HFFc6 (cell line): ENCODE results near the gene TSSK1B. TPM values are rescaled to one million over a fixed set of nuclear protein-coding genes. Genes with fewer than 3 reads are reported as not detected.

ENCODE experiments used
- DNase-seq: peaks from one replicate; pipeline ENCODE4 v3.0.0-alpha.2; 2018
- H3K27ac Mint-ChIP-seq: 2 replicates; pipeline ENCODE4 v1.8.0; 2020; ENCODE audit warnings: mild to moderate bottlenecking, mixed read lengths
- H3K27me3 Mint-ChIP-seq: 2 replicates; pipeline ENCODE4 v1.8.0; 2021; ENCODE audit warnings: mild to moderate bottlenecking, moderate library complexity, mixed read lengths; ENCODE audit not compliant: insufficient read depth
- H3K36me3 Mint-ChIP-seq: 2 replicates; pipeline ENCODE4 v1.8.0; 2021; ENCODE audit warnings: low read depth, mixed read lengths
- H3K4me1 Mint-ChIP-seq: 2 replicates; pipeline ENCODE4 v1.8.0; 2020; ENCODE audit warnings: low read depth, mixed read lengths
- H3K4me3 Mint-ChIP-seq: 2 replicates; pipeline ENCODE4 v1.8.0; 2020; ENCODE audit warnings: mild to moderate bottlenecking, moderate library complexity, mixed read lengths
- H3K9me3 Mint-ChIP-seq: 2 replicates; pipeline ENCODE4 v1.8.0; 2020; ENCODE audit warnings: mild to moderate bottlenecking, mixed read lengths
- total RNA-seq, 6 experiments: library from RNA; stranded (reverse); fragmentation: NEBNext Ultra II Directional; extraction: Animal tissue kit (Norgen Biotek cat#: 25700); gene quantifications; 2 replicates in 1 of 6; 3 replicates in 5 of 6; pipeline ENCODE4 v1.2.3, GENCODE V29; 2021
- TF ChIP-seq, protein P1 (sequence below): fragments of 200-600 bp; sonication (generic); IDR thresholded peaks from 2 replicates; pipeline ENCODE4 v1.5.0; 2021; ENCODE audit warnings: antibody characterized with exemption, mild to moderate bottlenecking

The TSSK1B gene
- total RNA-seq, 6 experiments from 2014 or later = not detected

GRCh38 chr5:113452941-113453340 lies 18.2 kb upstream of the TSSK1B start:
- no peak for DNase-seq
- Mint-ChIP-seq H3K9me3 (no peaks in the 10 kb centered on the region), H3K36me3 (no peaks in the 10 kb centered on the region), H3K27me3 (no peaks in the 10 kb centered on the region; the same call in none of the 2 replicates), H3K4me3 (no peak overlapping the region), H3K27ac (no peak overlapping the region), H3K4me1 (no peaks in the 10 kb centered on the region)
- TF ChIP-seq, protein P1, sequence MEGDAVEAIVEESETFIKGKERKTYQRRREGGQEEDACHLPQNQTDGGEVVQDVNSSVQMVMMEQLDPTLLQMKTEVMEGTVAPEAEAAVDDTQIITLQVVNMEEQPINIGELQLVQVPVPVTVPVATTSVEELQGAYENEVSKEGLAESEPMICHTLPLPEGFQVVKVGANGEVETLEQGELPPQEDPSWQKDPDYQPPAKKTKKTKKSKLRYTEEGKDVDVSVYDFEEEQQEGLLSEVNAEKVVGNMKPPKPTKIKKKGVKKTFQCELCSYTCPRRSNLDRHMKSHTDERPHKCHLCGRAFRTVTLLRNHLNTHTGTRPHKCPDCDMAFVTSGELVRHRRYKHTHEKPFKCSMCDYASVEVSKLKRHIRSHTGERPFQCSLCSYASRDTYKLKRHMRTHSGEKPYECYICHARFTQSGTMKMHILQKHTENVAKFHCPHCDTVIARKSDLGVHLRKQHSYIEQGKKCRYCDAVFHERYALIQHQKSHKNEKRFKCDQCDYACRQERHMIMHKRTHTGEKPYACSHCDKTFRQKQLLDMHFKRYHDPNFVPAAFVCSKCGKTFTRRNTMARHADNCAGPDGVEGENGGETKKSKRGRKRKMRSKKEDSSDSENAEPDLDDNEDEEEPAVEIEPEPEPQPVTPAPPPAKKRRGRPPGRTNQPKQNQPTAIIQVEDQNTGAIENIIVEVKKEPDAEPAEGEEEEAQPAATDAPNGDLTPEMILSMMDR = no peak

DNA sequence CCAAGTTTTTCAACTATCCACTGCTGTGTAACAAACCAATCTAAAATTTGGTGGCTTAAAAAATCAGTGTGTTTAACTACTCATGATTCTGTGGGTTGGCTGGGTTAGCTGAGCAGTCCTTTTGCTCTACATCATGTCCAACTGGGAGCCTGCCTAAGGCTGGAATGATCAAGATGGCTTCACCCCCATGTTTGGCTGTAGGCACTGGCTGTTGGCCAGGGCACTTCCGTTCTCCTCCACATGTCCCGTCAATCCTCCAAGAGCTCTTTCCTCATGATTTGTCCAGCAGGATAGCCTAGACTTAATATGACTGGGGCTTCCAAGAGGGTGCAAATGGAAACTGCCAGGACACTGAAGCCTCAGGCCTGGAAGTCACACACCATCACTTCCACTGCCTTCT lies 17.0 kb upstream of the TSSK1B start:
- Mint-ChIP-seq H3K27ac (no peak overlapping the region), H3K36me3 (no peaks in the 10 kb centered on the region), H3K4me1 (no peaks in the 10 kb centered on the region), H3K27me3 (no peaks in the 10 kb centered on the region; the same call in none of the 2 replicates), H3K4me3 (no peak overlapping the region), H3K9me3 (no peaks in the 10 kb centered on the region)
- TF ChIP-seq, protein P1 = no peak
- DNase-seq = no peak

DNA sequence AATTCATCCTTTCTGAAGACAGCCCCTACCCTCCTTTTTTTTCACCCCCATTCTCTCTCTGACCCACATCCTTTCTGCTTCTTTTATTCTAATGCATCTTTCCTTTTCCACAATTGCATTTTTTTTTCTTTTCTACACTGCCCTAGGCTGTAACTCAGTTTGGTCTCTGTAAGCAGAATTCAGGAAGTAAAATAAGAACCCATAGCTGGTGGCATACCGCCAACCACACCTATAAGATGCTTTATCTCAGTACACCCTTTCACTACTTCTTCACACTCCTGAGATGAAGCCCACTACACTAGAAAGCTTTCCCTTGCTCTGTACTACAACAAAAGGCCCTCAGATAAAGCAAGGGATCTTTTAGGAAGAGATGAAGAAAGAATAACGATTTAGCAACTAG lies 16.1 kb upstream of the TSSK1B start:
- Mint-ChIP-seq H3K4me3 (no peak overlapping the region), H3K27me3 (no peaks in the 10 kb centered on the region; the same call in none of the 2 replicates), H3K9me3 (no peaks in the 10 kb centered on the region), H3K27ac (no peak overlapping the region), H3K36me3 (no peaks in the 10 kb centered on the region), H3K4me1 (no peaks in the 10 kb centered on the region)
- TF ChIP-seq, protein P1 = no peak
- DNase-seq = no peak

DNA sequence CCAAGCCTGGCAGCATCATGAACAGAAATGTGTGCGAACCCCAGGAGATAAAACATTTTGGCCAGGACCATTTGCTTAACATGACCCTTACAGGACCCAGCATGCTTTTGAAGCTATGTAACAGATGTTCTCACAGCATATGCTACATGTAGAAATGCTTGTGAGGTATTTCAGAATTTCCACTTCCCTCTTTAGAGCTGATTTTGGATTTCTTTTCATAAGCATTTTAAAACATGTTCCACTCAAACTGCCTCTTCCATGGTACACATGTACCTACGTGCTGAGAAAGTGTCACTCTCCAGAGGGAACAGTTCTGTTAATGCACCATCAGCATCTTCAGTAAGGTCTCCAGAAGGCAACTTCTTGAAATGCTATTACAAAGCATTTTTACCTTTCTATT lies 15.7 kb upstream of the TSSK1B start:
- Mint-ChIP-seq H3K9me3 (no peaks in the 10 kb centered on the region), H3K27ac (no peak overlapping the region), H3K4me3 (no peak overlapping the region), H3K36me3 (no peaks in the 10 kb centered on the region), H3K4me1 (no peaks in the 10 kb centered on the region), H3K27me3 (no peaks in the 10 kb centered on the region; the same call in none of the 2 replicates)
- no peak for DNase-seq
- TF ChIP-seq, protein P1 = no peak

DNA sequence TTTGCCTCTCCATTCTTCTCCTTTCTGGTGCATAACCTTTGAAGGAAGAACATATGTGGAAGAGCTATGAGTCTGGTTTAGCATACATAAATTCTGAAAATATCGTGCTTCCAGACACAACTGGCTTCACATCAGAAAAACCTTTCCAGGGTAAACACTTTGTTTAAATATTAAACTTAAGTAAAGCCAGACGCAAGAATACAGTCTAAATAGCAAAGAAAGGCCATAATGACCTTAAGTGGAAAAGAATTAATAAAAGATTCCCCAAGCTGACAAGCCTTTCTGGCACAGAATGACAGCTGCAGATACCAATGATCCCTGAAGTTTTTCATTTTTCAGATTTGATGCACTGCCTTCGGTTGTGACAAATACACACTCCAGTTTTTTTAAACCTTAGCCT lies 13.5 kb upstream of the TSSK1B start:
- Mint-ChIP-seq H3K27me3 (no peaks in the 10 kb centered on the region; the same call in none of the 2 replicates), H3K9me3 (no peaks in the 10 kb centered on the region), H3K4me3 (no peak overlapping the region), H3K27ac (no peak overlapping the region), H3K36me3 (no peaks in the 10 kb centered on the region), H3K4me1 (no peaks in the 10 kb centered on the region)
- DNase-seq = no peak
- TF ChIP-seq, protein P1 = no peak
